Measurements from ENCODE around the gene ACSL1. TPM values are rescaled to one million over a fixed set of nuclear protein-coding genes. Genes with fewer than 3 reads are reported as not detected.
A peak's percentile ranks its signal among the peaks of the same experiment; 100 is the strongest.

The ACSL1 gene
- total RNA-seq, 1 donor from 2014 or later = 60.3 TPM

DNA sequence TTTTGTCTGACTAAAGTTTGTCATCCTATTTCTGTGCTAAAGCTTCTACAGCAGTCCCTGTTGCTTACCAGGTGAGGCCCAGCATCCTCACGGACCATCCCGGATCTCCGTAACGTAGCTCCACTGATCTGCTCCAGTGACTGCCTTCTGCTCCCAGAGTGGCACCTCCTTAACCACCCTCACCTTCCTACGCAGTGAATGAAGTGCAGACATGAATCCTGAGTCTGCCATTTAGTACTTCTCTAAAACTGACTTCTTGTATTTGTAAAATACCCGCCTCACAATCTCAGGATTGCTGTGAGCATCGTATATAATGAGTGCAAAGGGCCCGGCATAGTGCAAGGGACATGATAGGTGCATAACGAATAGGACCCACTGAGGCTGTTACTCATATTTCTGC is 27.7 kb upstream of the ACSL1 start:
- FAIRE-seq = no peak
- no peaks in the 10 kb centered on the region for H3K36me3 ChIP-seq (ENCODE audit: control insufficient read depth, insufficient read depth, low read length)
- TF ChIP-seq, protein P1, sequence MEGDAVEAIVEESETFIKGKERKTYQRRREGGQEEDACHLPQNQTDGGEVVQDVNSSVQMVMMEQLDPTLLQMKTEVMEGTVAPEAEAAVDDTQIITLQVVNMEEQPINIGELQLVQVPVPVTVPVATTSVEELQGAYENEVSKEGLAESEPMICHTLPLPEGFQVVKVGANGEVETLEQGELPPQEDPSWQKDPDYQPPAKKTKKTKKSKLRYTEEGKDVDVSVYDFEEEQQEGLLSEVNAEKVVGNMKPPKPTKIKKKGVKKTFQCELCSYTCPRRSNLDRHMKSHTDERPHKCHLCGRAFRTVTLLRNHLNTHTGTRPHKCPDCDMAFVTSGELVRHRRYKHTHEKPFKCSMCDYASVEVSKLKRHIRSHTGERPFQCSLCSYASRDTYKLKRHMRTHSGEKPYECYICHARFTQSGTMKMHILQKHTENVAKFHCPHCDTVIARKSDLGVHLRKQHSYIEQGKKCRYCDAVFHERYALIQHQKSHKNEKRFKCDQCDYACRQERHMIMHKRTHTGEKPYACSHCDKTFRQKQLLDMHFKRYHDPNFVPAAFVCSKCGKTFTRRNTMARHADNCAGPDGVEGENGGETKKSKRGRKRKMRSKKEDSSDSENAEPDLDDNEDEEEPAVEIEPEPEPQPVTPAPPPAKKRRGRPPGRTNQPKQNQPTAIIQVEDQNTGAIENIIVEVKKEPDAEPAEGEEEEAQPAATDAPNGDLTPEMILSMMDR (IDR thresholded peaks at IDR 0.05; ENCODE audit: insufficient read depth, low read length, severe bottlenecking) = no peak

DNA sequence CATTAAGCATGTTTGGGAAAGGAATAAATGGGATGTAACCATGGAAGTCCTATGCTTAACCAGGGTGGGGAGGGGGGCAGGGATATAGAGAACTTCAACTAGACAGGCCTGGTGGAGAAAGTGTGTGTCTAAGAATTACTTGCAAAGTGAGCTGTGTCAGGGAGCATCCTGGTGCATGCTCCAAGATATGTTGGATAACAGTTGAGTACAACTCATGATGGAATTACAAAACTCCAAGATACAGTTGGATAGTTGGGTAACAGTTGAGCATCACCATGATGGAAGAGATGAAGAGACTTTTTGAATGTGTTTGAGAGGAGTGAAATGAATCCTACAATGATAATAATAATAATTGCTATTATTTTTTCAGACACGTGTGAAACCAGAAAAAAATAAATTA is 26.1 kb upstream of the ACSL1 start:
- H3K4me3 ChIP-seq (ENCODE audit: low read depth, low read length) = no peak overlapping the region
- H3K27me3 ChIP-seq (ENCODE audit: control insufficient read depth, insufficient read depth, low read length) = no peaks in the 10 kb centered on the region
- H3K36me3 ChIP-seq (ENCODE audit: control insufficient read depth, insufficient read depth, low read length) = no peaks in the 10 kb centered on the region
- TF ChIP-seq, protein P1 (IDR thresholded peaks at IDR 0.05; ENCODE audit: insufficient read depth, low read length, severe bottlenecking) = no peak
- DNase-seq (ENCODE audit: low read depth) = no peak
- no peak for FAIRE-seq

More for the DNA sequence above, 27.7 kb upstream of the ACSL1 start:
- Histone ChIP-seq H3K4me3 (ENCODE audit: low read depth, low read length) (no peak overlapping the region), H3K27me3 (ENCODE audit: control insufficient read depth, insufficient read depth, low read length) (no peaks in the 10 kb centered on the region)
- DNase-seq (ENCODE audit: low read depth) = no peak

DNA sequence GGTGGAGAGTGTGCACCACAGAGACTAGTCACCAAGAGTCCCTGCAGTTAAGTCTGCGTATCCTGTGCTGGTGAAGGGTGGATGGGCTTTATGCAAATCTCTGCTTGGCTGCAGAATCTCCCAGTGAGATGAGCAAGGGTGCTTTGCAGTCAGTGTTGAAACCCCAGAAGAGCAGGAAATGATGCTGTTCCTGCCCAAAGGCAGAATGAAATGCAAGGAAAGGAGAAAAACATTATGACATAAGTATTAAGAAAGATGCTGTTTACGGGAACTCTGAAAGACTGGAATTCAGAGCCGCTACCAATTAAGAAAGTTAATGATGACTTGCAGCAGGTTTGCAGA is 25.4 kb upstream of the ACSL1 start:
- H3K4me3 ChIP-seq (ENCODE audit: low read depth, low read length) = no peak overlapping the region
- TF ChIP-seq, protein P1 (IDR thresholded peaks at IDR 0.05; ENCODE audit: insufficient read depth, low read length, severe bottlenecking) = no peak
- FAIRE-seq (no peak), DNase-seq (ENCODE audit: low read depth) (peak; percentile 27)
- no peaks in the 10 kb centered on the region for H3K36me3 ChIP-seq (ENCODE audit: control insufficient read depth, insufficient read depth, low read length)
- H3K27me3 ChIP-seq (ENCODE audit: control insufficient read depth, insufficient read depth, low read length) = no peaks in the 10 kb centered on the region

DNA sequence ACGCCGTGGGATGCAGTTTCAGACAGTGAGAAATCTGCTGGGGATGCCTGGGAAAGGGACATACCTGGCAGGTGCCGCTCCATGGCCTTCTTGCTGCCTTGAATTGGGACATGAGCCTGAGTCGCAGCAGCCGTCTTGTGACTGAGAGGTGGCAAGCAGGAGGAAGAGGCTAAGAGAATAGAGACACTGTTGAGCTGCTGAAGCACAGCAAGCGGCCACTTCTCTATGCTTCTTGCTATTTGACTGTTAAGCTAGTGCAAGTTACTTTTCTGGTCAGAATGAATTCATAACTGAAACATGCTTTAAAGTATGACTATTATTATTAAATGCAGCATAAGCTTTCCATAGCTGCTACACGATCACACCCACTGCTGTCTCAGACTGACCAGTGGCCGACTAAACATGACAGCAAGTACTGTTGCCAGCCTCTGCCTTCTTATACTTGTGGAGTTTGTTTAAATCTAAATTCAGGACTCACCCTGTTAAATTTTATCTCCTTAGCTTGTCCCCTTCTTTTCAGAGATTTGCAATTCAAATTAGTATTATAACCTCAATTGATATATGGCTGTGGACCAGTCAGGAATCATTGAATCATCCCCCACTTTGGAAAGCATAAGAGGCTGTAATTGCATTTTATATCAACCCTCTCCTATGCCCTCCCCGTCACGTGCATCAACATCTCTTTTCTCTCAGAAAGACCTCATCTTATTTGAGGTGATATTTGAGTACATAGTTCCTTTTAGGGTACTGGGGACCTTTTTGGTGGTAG is 24.8 kb upstream of the ACSL1 start:
- no peak for DNase-seq (ENCODE audit: low read depth)
- no peak overlapping the region for H3K4me3 ChIP-seq (ENCODE audit: low read depth, low read length)
- no peaks in the 10 kb centered on the region for H3K36me3 ChIP-seq (ENCODE audit: control insufficient read depth, insufficient read depth, low read length)
- no peak for FAIRE-seq
- TF ChIP-seq, protein P1 (IDR thresholded peaks at IDR 0.05; ENCODE audit: insufficient read depth, low read length, severe bottlenecking) = no peak
- no peaks in the 10 kb centered on the region for H3K27me3 ChIP-seq (ENCODE audit: control insufficient read depth, insufficient read depth, low read length)

DNA sequence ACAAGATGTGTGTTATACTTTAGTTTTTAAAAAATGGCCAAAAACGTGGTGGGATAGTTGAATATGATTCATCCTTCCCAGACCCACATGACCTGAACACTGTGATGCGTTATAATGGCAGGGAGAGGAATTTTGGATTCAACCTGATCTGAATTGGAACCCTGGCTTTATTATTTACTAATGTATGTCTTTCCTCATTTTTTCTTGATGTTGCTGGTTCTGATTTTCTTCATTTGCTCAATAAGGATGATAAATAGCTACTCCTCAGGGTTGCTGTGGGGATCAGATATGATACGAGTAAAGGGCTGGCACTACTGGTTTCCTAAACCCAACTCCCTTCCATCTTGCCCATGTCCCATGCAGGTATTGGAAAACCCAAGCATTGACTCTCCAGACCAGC is 24.2 kb upstream of the ACSL1 start:
- FAIRE-seq (no peak), DNase-seq (ENCODE audit: low read depth) (no peak)
- TF ChIP-seq, protein P1 (IDR thresholded peaks at IDR 0.05; ENCODE audit: insufficient read depth, low read length, severe bottlenecking) = no peak
- no peaks in the 10 kb centered on the region for H3K27me3 ChIP-seq (ENCODE audit: control insufficient read depth, insufficient read depth, low read length)
- H3K4me3 ChIP-seq (ENCODE audit: low read depth, low read length) = no peak overlapping the region
- H3K36me3 ChIP-seq (ENCODE audit: control insufficient read depth, insufficient read depth, low read length) = no peaks in the 10 kb centered on the region

DNA sequence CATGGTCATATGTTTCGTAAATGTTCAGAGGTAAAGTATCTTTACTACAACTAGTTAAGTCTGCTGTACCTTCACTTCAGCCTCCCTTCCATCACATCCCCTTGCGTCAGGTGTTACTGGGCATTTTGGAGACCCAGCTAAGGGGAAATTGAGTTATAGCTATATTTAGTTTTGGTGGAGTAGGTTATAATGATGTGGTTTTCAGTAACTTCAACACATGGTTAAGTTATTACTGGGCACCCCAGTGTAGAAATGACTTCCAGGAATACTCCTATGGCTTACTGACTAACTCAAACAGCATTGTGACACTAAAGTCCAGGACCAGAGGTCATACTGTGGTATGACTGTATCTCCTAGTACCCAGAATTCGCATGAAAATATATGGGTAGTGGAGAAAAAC is 23.4 kb upstream of the ACSL1 start:
- FAIRE-seq (no peak), DNase-seq (ENCODE audit: low read depth) (no peak)
- Histone ChIP-seq H3K36me3 (ENCODE audit: control insufficient read depth, insufficient read depth, low read length) (no peaks in the 10 kb centered on the region), H3K4me3 (ENCODE audit: low read depth, low read length) (no peak overlapping the region), H3K27me3 (ENCODE audit: control insufficient read depth, insufficient read depth, low read length) (no peaks in the 10 kb centered on the region)
- TF ChIP-seq, protein P1 (IDR thresholded peaks at IDR 0.05; ENCODE audit: insufficient read depth, low read length, severe bottlenecking) = no peak
